Osteocyte (in vitro differentiated cells): ENCODE results near the gene POMP. TPM values are rescaled to one million over a fixed set of nuclear protein-coding genes. Genes with fewer than 3 reads are reported as not detected.

ENCODE experiments used
- DNase-seq: peaks from one replicate; pipeline ENCODE4 v3.0.0; 2021; ENCODE audit warnings: mixed read lengths; ENCODE audit not compliant: unreplicated experiment; ENCODE audit errors: extremely low spot score
- H3K27ac Mint-ChIP-seq: one replicate; pipeline ENCODE4 v1.8.0; 2021; ENCODE audit warnings: mild to moderate bottlenecking, mixed read lengths; ENCODE audit not compliant: unreplicated experiment
- H3K27me3 Mint-ChIP-seq: one replicate; pipeline ENCODE4 v1.8.0; 2021; ENCODE audit warnings: mixed read lengths; ENCODE audit not compliant: unreplicated experiment
- H3K36me3 Mint-ChIP-seq: one replicate; pipeline ENCODE4 v1.8.0; 2021; ENCODE audit warnings: mixed read lengths; ENCODE audit not compliant: unreplicated experiment
- H3K4me1 Mint-ChIP-seq: one replicate; pipeline ENCODE4 v1.8.0; 2021; ENCODE audit warnings: mixed read lengths; ENCODE audit not compliant: unreplicated experiment
- H3K4me3 Mint-ChIP-seq: one replicate; pipeline ENCODE4 v1.8.0; 2021; ENCODE audit warnings: mild to moderate bottlenecking, moderate library complexity, mixed read lengths; ENCODE audit not compliant: unreplicated experiment
- H3K9me3 Mint-ChIP-seq: one replicate; pipeline ENCODE4 v1.8.0; 2021; ENCODE audit warnings: mixed read lengths; ENCODE audit not compliant: unreplicated experiment
- total RNA-seq: library from RNA; stranded (reverse); gene quantifications from 2 replicates; pipeline ENCODE4 v1.2.1, GENCODE V29; 2021
- TF ChIP-seq, protein P1 (sequence below): fragments of 200-600 bp; sonication (generic); IDR thresholded peaks from 2 replicates; pipeline ENCODE4 v1.5.0; 2021; ENCODE audit warnings: antibody characterized with exemption, mild to moderate bottlenecking, moderate library complexity

The POMP gene
- total RNA-seq, 1 donor from 2014 or later: 74.9 TPM

DNA sequence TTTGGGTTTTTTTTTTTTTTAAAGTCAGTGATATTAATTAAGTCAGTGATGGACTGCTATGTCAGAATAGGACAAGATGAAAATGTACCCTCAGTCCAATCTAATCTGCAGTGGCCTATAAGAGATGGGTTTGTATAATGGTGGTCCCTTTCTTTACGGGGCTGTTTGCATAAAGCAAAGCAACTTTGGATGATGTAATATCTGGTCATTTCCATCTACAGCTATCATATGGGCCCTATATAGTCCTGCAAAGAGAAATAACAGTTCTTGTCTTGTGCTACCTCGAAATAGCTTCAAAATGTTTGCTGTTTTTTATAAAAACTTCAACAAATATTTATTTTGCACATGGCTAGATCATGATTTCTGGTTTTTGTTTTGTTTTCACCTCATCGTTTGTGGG lies 20.2 kb upstream of the POMP start:
- H3K9me3 Mint-ChIP-seq: no peaks in the 10 kb centered on the region
- no peaks in the 10 kb centered on the region for H3K36me3 Mint-ChIP-seq
- TF ChIP-seq, protein P1, sequence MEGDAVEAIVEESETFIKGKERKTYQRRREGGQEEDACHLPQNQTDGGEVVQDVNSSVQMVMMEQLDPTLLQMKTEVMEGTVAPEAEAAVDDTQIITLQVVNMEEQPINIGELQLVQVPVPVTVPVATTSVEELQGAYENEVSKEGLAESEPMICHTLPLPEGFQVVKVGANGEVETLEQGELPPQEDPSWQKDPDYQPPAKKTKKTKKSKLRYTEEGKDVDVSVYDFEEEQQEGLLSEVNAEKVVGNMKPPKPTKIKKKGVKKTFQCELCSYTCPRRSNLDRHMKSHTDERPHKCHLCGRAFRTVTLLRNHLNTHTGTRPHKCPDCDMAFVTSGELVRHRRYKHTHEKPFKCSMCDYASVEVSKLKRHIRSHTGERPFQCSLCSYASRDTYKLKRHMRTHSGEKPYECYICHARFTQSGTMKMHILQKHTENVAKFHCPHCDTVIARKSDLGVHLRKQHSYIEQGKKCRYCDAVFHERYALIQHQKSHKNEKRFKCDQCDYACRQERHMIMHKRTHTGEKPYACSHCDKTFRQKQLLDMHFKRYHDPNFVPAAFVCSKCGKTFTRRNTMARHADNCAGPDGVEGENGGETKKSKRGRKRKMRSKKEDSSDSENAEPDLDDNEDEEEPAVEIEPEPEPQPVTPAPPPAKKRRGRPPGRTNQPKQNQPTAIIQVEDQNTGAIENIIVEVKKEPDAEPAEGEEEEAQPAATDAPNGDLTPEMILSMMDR: no peak
- no peak for DNase-seq
- H3K27me3 Mint-ChIP-seq: no peaks in the 10 kb centered on the region
- H3K4me3 Mint-ChIP-seq: no peak overlapping the region
- H3K4me1 Mint-ChIP-seq: peaks cover 28% of the 10 kb centered on the region
- H3K27ac Mint-ChIP-seq: no peak overlapping the region

DNA sequence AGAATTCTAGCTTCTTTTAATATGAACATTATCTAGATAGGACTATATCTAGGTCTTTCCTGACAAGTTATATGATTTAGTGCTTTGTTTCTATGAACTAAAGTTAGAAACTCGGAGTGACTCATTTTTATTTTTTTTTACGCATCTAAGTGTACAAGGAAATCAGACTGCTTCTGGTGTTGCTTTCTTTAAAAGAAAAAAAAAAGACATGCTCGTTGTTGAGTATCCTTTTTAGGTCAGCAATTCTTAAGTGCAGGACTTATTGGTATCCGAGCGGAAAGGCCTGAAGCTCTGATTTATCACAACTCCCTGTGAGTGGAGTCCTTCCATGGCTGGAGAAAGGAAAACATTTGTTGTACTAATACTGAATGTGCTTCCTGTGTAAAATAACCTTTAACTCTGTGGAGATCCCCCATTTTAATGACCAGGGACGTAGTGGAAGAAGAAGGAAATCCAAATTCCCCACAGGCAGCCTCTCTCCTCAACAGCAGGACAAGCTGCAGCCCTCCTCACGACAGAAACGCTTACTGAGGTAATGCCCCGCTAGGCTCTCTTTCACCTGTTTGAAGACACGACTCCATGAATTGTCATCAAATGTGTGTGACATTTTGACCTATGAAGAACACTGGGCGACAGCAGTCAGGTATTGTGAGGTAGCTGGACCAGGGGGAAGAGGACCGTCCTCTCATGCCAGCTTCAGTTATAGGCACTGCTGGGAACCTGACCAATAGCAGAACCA lies 17.9 kb upstream of the POMP start:
- TF ChIP-seq, protein P1: no peak
- no peaks in the 10 kb centered on the region for H3K27me3 Mint-ChIP-seq
- no peak for DNase-seq
- no peaks in the 10 kb centered on the region for H3K9me3 Mint-ChIP-seq
- H3K4me1 Mint-ChIP-seq: peaks cover 28% of the 10 kb centered on the region
- H3K36me3 Mint-ChIP-seq: no peaks in the 10 kb centered on the region
- peak overlapping the region; percentile 57 for H3K27ac Mint-ChIP-seq
- H3K4me3 Mint-ChIP-seq: no peak overlapping the region

DNA sequence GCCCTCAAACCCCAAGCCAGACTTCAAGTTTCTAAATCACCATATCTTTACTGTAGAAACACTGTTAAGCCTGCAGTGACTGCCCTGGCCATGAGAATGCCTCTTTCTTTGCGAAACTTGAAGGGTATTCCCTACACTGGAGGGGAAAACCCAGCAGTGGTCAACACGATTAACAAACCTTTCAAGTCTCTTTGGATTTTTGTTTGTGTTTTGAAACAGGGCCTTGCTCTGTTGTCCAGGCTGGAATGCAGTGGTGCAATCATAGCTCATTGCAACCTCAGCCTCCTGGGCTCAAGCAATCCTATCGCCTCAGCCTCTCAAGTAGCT lies 17.4 kb upstream of the POMP start:
- H3K4me3 Mint-ChIP-seq: no peak overlapping the region
- TF ChIP-seq, protein P1: no peak
- no peaks in the 10 kb centered on the region for H3K9me3 Mint-ChIP-seq
- no peaks in the 10 kb centered on the region for H3K36me3 Mint-ChIP-seq
- peaks cover 25% of the 10 kb centered on the region for H3K4me1 Mint-ChIP-seq
- no peaks in the 10 kb centered on the region for H3K27me3 Mint-ChIP-seq
- no peak overlapping the region for H3K27ac Mint-ChIP-seq
- no peak for DNase-seq

DNA sequence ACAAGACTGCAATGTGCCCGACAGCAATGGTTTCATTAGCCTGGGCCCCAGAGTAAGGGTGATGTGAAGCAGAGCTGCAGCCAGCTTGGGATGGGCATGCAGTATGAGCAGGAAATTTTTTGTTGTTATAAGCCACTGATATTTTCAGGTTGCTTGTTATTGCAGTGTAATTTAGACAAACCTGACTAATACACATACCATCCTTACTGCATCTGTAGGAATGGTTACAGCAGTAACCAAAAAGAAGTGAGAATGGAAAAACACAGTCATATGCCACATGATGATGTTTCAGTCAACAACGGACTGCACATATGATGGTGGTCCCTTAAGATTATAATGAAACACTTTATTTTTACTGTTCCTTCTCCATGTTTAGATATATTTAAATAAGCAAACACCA lies 8.6 kb upstream of the POMP start:
- H3K4me3 Mint-ChIP-seq: no peak overlapping the region
- no peak for DNase-seq
- no peaks in the 10 kb centered on the region for H3K9me3 Mint-ChIP-seq
- TF ChIP-seq, protein P1: no peak
- H3K36me3 Mint-ChIP-seq: peaks cover 6% of the 10 kb centered on the region
- H3K27ac Mint-ChIP-seq: no peak overlapping the region
- H3K27me3 Mint-ChIP-seq: no peaks in the 10 kb centered on the region
- no peaks in the 10 kb centered on the region for H3K4me1 Mint-ChIP-seq

DNA sequence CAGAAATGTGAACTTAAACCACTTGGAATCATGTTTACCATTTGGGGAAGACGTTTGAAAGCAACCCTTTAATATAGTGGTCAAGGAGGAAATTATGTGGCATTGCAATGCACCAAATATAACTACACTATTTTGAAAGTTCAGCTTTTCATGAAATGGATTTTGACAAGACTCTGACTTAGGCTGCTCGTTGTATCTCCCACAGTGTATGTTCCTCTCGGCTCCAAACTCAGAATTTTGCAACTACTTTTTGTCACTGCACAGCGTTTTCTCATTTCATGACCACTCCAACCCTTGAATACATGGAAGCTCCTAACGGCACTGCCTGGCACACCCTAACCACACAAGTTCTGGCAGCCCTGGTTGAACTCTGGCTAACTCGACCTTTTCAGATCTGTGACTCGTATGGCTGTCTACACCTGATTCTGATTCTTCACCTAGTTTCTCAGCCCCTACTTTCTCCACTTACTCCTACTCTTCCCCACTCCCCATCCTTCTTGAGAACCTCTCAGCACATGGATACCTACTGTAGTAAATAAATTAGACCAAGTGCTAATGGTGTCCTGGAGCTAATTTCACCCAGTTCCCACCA lies 7.0 kb upstream of the POMP start:
- peaks cover 3% of the 10 kb centered on the region for H3K4me1 Mint-ChIP-seq

More for the DNA sequence above, 7.0 kb upstream of the POMP start:
- Mint-ChIP-seq H3K36me3 (peaks cover 6% of the 10 kb centered on the region), H3K27ac (no peak overlapping the region), H3K9me3 (no peaks in the 10 kb centered on the region), H3K27me3 (no peaks in the 10 kb centered on the region), H3K4me3 (no peak overlapping the region)
- TF ChIP-seq, protein P1: no peak
- no peak for DNase-seq
